ENCODE measurements around the gene TTC12. TPM values are rescaled to one million over a fixed set of nuclear protein-coding genes. Genes with fewer than 3 reads are reported as not detected.

Gene TTC12
- total and polyA plus RNA-seq, 2 of the 4 experiments (the other 2 are of a cell fraction) = 10.0 to 14.7 TPM

GRCh38 chr11:113305440-113306336 lies 8.7 kb upstream of the TTC12 start:
- Histone ChIP-seq H2BK15ac (ENCODE audit: low read depth, low read length) (no peak overlapping the region), H3K9ac (ENCODE audit: low read depth, low read length) (no peak overlapping the region), H2AFZ (replicated peaks; ENCODE audit: low read length, poor library complexity) (peak overlapping the region; percentile 84), H2AK5ac (ENCODE audit: low read depth, low read length) (no peak overlapping the region), H2BK20ac (ENCODE audit: low read depth, low read length) (no peak overlapping the region), H3K4me2 (ENCODE audit: low read depth, low read length) (no peak overlapping the region), H3K56ac (ENCODE audit: extremely low read depth, insufficient read depth, low read length) (no peak overlapping the region), H3K4ac (ENCODE audit: low read depth, low read length) (no peak overlapping the region), H3K4me1 (ENCODE audit: control insufficient read depth, insufficient read depth, low read length) (no peaks in the 10 kb centered on the region), H4K91ac (ENCODE audit: insufficient read depth, low read depth, low read length) (no peak overlapping the region), H3K18ac (ENCODE audit: low read depth, low read length) (no peak overlapping the region), H3K14ac (replicated peaks; ENCODE audit: low read depth, low read length) (no peak overlapping the region), H4K8ac (ENCODE audit: low read depth in 2 of 2, low read length in 2 of 2) (no peak overlapping the region), H3K36me3 (ENCODE audit: control insufficient read depth, insufficient read depth, low read length) (no peaks in the 10 kb centered on the region), H3K4me3 (ENCODE audit: insufficient read depth, low read depth, low read length) (no peak overlapping the region), H3K9me1 (ENCODE audit: insufficient read depth, low read length) (no peaks in the 10 kb centered on the region), H3K79me1 (ENCODE audit: low read depth in 1 of 2, low read length in 2 of 2) (no peaks in the 10 kb centered on the region), H2BK5ac (ENCODE audit: low read depth, low read length, poor library complexity, severe bottlenecking) (no peak overlapping the region), H4K20me1 (ENCODE audit: insufficient read depth, low read length) (no peaks in the 10 kb centered on the region), H3K23ac (ENCODE audit: low read depth, low read length) (no peak overlapping the region), H2AK9ac (replicated peaks; ENCODE audit: low read depth, low read length, poor library complexity) (no peak overlapping the region), H2BK120ac (ENCODE audit: low read depth, low read length) (no peak overlapping the region), H3K27ac (ENCODE audit: insufficient read depth, low read length) (no peak overlapping the region), H3K9me3 (ENCODE audit: control insufficient read depth, insufficient read depth, low read length) (no peaks in the 10 kb centered on the region), H3K27me3 (ENCODE audit: control insufficient read depth, insufficient read depth, low read length) (peaks cover 3% of the 10 kb centered on the region; the same call in 1 of the 2 replicates), H4K5ac (ENCODE audit: low read depth, low read length) (no peak overlapping the region)
- BruUV-seq (replicated peaks) = no TSS peak
- ChIA-PET CTCF (interaction anchor here (0.6 to 2.6 kb wide), 7 partner anchors 187 to 548 kb away, joined by 3 to 19 read pairs (median 3); no protein-coding TSS in a partner anchor), POLR2A (ENCODE audit: unreplicated experiment) (no interaction called here)
- DNase-seq = peak; percentile 51
- dilution Hi-C loops (cut with HindIII; ENCODE audit: low sequenced_read_pairs, unreplicated experiment) = no loop called here
- TF ChIP-seq SMC3 (IDR thresholded peaks at IDR 0.05; ENCODE audit: low read depth, low read length) (peak; percentile 86), RFX5 (IDR thresholded peaks at IDR 0.05; ENCODE audit: low read depth, low read length) (no peak), POLR2A (IDR thresholded peaks at IDR 0.05; ENCODE audit: low read depth, low read length) (peak; percentile 51; the same call in 1 of the 2 replicates), RCOR1 (IDR thresholded peaks at IDR 0.05; ENCODE audit: insufficient replicate concordance, low read length) (no peak), MAZ (IDR thresholded peaks at IDR 0.05; ENCODE audit: borderline replicate concordance, low read depth, low read length) (no peak), BHLHE40 (IDR thresholded peaks at IDR 0.05; ENCODE audit: low read depth, low read length) (no peak), CHD1 (IDR thresholded peaks at IDR 0.05; ENCODE audit: low read depth, low read length) (no peak), CEBPB (IDR thresholded peaks at IDR 0.05; ENCODE audit: low read depth, low read length) (no peak), MAFK (IDR thresholded peaks at IDR 0.05; ENCODE audit: low read depth, low read length) (no peak), RAD21 (IDR thresholded peaks at IDR 0.05; ENCODE audit: low read length) (peak; percentile 99)
- TF ChIP-seq, protein P1, sequence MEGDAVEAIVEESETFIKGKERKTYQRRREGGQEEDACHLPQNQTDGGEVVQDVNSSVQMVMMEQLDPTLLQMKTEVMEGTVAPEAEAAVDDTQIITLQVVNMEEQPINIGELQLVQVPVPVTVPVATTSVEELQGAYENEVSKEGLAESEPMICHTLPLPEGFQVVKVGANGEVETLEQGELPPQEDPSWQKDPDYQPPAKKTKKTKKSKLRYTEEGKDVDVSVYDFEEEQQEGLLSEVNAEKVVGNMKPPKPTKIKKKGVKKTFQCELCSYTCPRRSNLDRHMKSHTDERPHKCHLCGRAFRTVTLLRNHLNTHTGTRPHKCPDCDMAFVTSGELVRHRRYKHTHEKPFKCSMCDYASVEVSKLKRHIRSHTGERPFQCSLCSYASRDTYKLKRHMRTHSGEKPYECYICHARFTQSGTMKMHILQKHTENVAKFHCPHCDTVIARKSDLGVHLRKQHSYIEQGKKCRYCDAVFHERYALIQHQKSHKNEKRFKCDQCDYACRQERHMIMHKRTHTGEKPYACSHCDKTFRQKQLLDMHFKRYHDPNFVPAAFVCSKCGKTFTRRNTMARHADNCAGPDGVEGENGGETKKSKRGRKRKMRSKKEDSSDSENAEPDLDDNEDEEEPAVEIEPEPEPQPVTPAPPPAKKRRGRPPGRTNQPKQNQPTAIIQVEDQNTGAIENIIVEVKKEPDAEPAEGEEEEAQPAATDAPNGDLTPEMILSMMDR (conservative IDR thresholded peaks at IDR 0.05; ENCODE audit: low read depth, low read length) = peak; percentile 96
- in situ Hi-C loops (cut with MboI; ENCODE audit: low sequenced_read_pairs) = loop anchor here (5.0 kb wide), 1 partner anchor 227 kb away; no protein-coding TSS in a partner anchor
- intact Hi-C loops (cut with micrococcal nuclease) = loop anchor here (1.0 to 5.0 kb wide), 5 partner anchors 189 to 957 kb away; no protein-coding TSS in a partner anchor
- WGBS, 2 experiments (ENCODE audit: extremely low coverage in 2 of 2, insufficient read length in 1 of 2) = 5% methylated on average over 3 of the region's 12 CpGs; no CpG with 5 or more reads in 1 of the 2 experiments
- peak; percentile 99 for ATAC-seq (ENCODE audit: low read depth)

All from IMR-90 (cell line).